Activated CD4-positive, alpha-beta T cell treated with anti-CD3 and anti-CD28 coated beads for 48 hours (primary cell): ENCODE data around the gene HAGH.
"Not testable (repeated sequence)": the region's sequence is repeated elsewhere in the genome, so short reads cannot be mapped to it uniquely, and the experiment has no call there.

Experiments used
- DNase-seq: peaks from one replicate; pipeline ENCODE4 v3.0.0-alpha.2; 2020

The HAGH gene

GRCh38 chr16:1810106-1810505 is 16.5 kb downstream of the HAGH start:
- no peak for DNase-seq

- DNase-seq: no peak
Observed at GRCh38 chr16:1809281-1809801, 17.3 kb downstream of the HAGH start.

- DNase-seq: no peak
Observed at GRCh38 chr16:1808691-1809090, 17.9 kb downstream of the HAGH start.

- no peak for DNase-seq
Observed at GRCh38 chr16:1807626-1808025, 19.0 kb downstream of the HAGH start.

GRCh38 chr16:1800701-1801100 is 25.9 kb downstream of the HAGH start:
- DNase-seq: no peak

- DNase-seq: not testable (repeated sequence)
Observed at GRCh38 chr16:1799263-1799662, 27.4 kb downstream of the HAGH start.

GRCh38 chr16:1794908-1795666 is 31.5 kb downstream of the HAGH start:
- DNase-seq: no peak

GRCh38 chr16:1794221-1794871 is 32.3 kb downstream of the HAGH start:
- no peak for DNase-seq

- DNase-seq: no peak
Observed at GRCh38 chr16:1793578-1794220, 32.9 kb downstream of the HAGH start, which contains the start of gene IGFALS. Gene IGFALS, minus strand, starts transcription at chr16:1793705. Its CDS starts 53 bp downstream, at chr16:1793652.

- DNase-seq: no peak
Observed at GRCh38 chr16:1792836-1793577, 33.6 kb downstream of the HAGH start.

GRCh38 chr16:1791943-1792812 is 34.4 kb downstream of the HAGH start:
- no peak for DNase-seq

- DNase-seq: no peak
Observed at GRCh38 chr16:1791256-1791942, 35.2 kb downstream of the HAGH start.

- no peak for DNase-seq
Observed at GRCh38 chr16:1790611-1791255, 35.9 kb downstream of the HAGH start.

- no peak for DNase-seq
Observed at GRCh38 chr16:1790261-1790610, 36.4 kb downstream of the HAGH start.

- no peak for DNase-seq
Observed at GRCh38 chr16:1789643-1790045, 37.0 kb downstream of the HAGH start.

GRCh38 chr16:1788708-1789100 is 37.9 kb downstream of the HAGH start:
- peak; percentile 1 for DNase-seq

GRCh38 chr16:1788095-1788707 is 38.4 kb downstream of the HAGH start:
- DNase-seq: peak; percentile 1

- peak; percentile 1 for DNase-seq
Observed at GRCh38 chr16:1787322-1788094, 39.1 kb downstream of the HAGH start.

- DNase-seq: no peak
Observed at GRCh38 chr16:1787056-1787321, 39.6 kb downstream of the HAGH start.
